PFSK-1 (cell line): ENCODE results near the gene SMG6.

Source experiments
- TAF1 ChIP-seq: IDR thresholded peaks from 2 replicates; pipeline ENCODE4 v1.6.1; 2012; ENCODE audit warnings: low read length, control low read depth, borderline replicate concordance; ENCODE audit not compliant: insufficient read depth
- TF ChIP-seq, protein P1 (sequence below), 2 experiments: IDR thresholded peaks; 2 replicates each; pipeline versions ENCODE4 v1.6.1 to v1.8.0; 2011 to 2012; ENCODE audit warnings: low read depth in 2 of 2, low read length in 2 of 2, control low read depth in 1 of 2, inconsistent platforms in 1 of 2, mild to moderate bottlenecking in 1 of 2, moderate library complexity in 1 of 2; ENCODE audit not compliant: insufficient read depth in 1 of 2

- TF ChIP-seq TAF1 = no peak
- TF ChIP-seq, protein P1, sequence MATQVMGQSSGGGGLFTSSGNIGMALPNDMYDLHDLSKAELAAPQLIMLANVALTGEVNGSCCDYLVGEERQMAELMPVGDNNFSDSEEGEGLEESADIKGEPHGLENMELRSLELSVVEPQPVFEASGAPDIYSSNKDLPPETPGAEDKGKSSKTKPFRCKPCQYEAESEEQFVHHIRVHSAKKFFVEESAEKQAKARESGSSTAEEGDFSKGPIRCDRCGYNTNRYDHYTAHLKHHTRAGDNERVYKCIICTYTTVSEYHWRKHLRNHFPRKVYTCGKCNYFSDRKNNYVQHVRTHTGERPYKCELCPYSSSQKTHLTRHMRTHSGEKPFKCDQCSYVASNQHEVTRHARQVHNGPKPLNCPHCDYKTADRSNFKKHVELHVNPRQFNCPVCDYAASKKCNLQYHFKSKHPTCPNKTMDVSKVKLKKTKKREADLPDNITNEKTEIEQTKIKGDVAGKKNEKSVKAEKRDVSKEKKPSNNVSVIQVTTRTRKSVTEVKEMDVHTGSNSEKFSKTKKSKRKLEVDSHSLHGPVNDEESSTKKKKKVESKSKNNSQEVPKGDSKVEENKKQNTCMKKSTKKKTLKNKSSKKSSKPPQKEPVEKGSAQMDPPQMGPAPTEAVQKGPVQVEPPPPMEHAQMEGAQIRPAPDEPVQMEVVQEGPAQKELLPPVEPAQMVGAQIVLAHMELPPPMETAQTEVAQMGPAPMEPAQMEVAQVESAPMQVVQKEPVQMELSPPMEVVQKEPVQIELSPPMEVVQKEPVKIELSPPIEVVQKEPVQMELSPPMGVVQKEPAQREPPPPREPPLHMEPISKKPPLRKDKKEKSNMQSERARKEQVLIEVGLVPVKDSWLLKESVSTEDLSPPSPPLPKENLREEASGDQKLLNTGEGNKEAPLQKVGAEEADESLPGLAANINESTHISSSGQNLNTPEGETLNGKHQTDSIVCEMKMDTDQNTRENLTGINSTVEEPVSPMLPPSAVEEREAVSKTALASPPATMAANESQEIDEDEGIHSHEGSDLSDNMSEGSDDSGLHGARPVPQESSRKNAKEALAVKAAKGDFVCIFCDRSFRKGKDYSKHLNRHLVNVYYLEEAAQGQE (IDR thresholded peaks at IDR 0.05; ENCODE audit: insufficient read depth in 1 of 2, low read depth in 2 of 2, low read length in 2 of 2) = no peak
These were observed 47.7 kb upstream of the SMG6 start for GRCh38 chr17:2351269-2351668.
